ENCODE measurements around the gene GSTO1. TPM values are rescaled to one million over a fixed set of nuclear protein-coding genes. Genes with fewer than 3 reads are reported as not detected.

GSTO1 gene
- total RNA-seq, 1 donor from 2014 or later: 131 TPM

DNA sequence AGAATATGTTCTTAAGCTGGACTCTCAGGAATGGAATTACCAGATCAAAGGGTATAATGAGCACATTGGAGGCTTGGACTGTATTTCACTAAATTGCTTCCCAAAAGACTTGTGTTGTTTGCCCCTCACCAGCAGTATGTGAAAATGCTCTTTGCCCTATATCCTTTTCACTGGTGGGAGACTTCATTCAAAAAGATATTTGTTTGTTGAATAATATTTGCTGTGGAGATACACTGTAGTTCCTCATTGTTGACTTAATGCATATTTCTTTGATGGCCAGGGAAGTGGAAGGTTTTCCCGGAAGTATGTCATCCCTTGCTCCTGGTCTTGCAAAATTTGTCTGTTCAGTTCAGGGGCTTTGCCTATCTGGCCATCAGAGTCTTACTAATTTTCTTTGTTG, 33.7 kb downstream of the GSTO1 start:
- H3K27me3 Mint-ChIP-seq (ENCODE audit: low read depth, unreplicated experiment): no peaks in the 10 kb centered on the region
- H3K9ac ChIP-seq (ENCODE audit: low read length): no peak overlapping the region
- no peaks in the 10 kb centered on the region for H4K20me1 ChIP-seq (ENCODE audit: insufficient read depth, low read length)
- H3K9me3 ChIP-seq (ENCODE audit: insufficient read depth, low read depth, low read length): no peaks in the 10 kb centered on the region
- H3K4me1 Mint-ChIP-seq (ENCODE audit: low read depth, unreplicated experiment): peaks cover 4% of the 10 kb centered on the region
- no peaks in the 10 kb centered on the region for H3K36me3 Mint-ChIP-seq (ENCODE audit: low read depth, unreplicated experiment)
- H2AFZ ChIP-seq (ENCODE audit: low read depth, low read length): no peak overlapping the region
- FAIRE-seq: no peak
- H3K27ac Mint-ChIP-seq (ENCODE audit: unreplicated experiment): no peak overlapping the region
- no peaks in the 10 kb centered on the region for H3K27me3 ChIP-seq (ENCODE audit: insufficient read depth, low read length)
- TF ChIP-seq EZH2 (IDR thresholded peaks at IDR 0.05; ENCODE audit: insufficient read depth, low read length): no peak
- TF ChIP-seq, protein P1, sequence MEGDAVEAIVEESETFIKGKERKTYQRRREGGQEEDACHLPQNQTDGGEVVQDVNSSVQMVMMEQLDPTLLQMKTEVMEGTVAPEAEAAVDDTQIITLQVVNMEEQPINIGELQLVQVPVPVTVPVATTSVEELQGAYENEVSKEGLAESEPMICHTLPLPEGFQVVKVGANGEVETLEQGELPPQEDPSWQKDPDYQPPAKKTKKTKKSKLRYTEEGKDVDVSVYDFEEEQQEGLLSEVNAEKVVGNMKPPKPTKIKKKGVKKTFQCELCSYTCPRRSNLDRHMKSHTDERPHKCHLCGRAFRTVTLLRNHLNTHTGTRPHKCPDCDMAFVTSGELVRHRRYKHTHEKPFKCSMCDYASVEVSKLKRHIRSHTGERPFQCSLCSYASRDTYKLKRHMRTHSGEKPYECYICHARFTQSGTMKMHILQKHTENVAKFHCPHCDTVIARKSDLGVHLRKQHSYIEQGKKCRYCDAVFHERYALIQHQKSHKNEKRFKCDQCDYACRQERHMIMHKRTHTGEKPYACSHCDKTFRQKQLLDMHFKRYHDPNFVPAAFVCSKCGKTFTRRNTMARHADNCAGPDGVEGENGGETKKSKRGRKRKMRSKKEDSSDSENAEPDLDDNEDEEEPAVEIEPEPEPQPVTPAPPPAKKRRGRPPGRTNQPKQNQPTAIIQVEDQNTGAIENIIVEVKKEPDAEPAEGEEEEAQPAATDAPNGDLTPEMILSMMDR (IDR thresholded peaks at IDR 0.05; ENCODE audit: insufficient read depth, low read depth, low read length): no peak
- no peak overlapping the region for H3K27ac ChIP-seq (ENCODE audit: low read depth, low read length)
- no peaks in the 10 kb centered on the region for H3K9me3 Mint-ChIP-seq (ENCODE audit: unreplicated experiment)
- no peak overlapping the region for H3K4me3 ChIP-seq (ENCODE audit: insufficient read depth, low read depth, low read length)
- H3K79me2 ChIP-seq (ENCODE audit: insufficient read depth, low read length): no peaks in the 10 kb centered on the region
- DNase-seq (ENCODE audit: low read depth): no peak
- no peak overlapping the region for H3K4me2 ChIP-seq (ENCODE audit: low read length)
- H3K4me1 ChIP-seq (ENCODE audit: insufficient read depth, low read length): peaks cover 10% of the 10 kb centered on the region
- no peaks in the 10 kb centered on the region for H3K36me3 ChIP-seq (ENCODE audit: insufficient read depth, low read length)
- H3K4me3 Mint-ChIP-seq (ENCODE audit: unreplicated experiment): no peak overlapping the region

DNA sequence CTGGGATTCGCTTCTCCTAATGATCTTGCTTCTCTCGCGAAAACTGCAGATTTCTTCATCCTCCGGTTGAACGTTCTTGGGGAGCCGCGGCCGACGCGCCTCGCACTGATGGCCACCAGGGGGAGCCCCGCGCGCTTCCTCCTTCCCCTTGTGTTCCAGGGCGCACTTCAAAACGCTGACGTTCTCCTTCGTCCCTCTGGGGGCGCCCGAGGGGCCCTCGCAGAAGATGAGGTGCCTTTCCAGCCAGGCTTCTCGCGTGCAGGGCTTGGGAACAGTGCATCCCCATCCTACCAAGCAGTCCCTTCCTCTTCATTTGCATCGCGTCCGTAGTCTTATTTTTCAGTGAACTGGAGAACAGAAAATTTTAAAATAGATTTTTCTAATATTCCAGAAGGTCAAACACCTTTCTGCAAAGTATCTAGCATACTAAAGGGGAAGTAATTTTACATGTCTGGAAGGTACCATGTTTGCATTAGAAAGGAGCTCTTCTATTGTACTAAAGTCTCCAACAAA, 36.8 kb downstream of the GSTO1 start:
- Histone ChIP-seq H3K36me3 (ENCODE audit: insufficient read depth, low read length) (no peaks in the 10 kb centered on the region), H2AFZ (ENCODE audit: low read depth, low read length) (peak overlapping the region; percentile 77), H3K4me2 (ENCODE audit: low read length) (peak overlapping the region; percentile 50), H3K79me2 (ENCODE audit: insufficient read depth, low read length) (no peaks in the 10 kb centered on the region), H3K27me3 (ENCODE audit: insufficient read depth, low read length) (no peaks in the 10 kb centered on the region), H3K4me3 (ENCODE audit: insufficient read depth, low read depth, low read length) (no peak overlapping the region), H3K9ac (ENCODE audit: low read length) (peak overlapping the region; percentile 34), H3K9me3 (ENCODE audit: insufficient read depth, low read depth, low read length) (no peaks in the 10 kb centered on the region), H4K20me1 (ENCODE audit: insufficient read depth, low read length) (no peaks in the 10 kb centered on the region), H3K4me1 (ENCODE audit: insufficient read depth, low read length) (peaks cover 10% of the 10 kb centered on the region), H3K27ac (ENCODE audit: low read depth, low read length) (no peak overlapping the region)
- no peaks in the 10 kb centered on the region for H3K36me3 Mint-ChIP-seq (ENCODE audit: low read depth, unreplicated experiment)
- no peaks in the 10 kb centered on the region for H3K9me3 Mint-ChIP-seq (ENCODE audit: unreplicated experiment)
- DNase-seq (ENCODE audit: low read depth) (peak; percentile 57), FAIRE-seq (no peak)
- H3K27ac Mint-ChIP-seq (ENCODE audit: unreplicated experiment): no peak overlapping the region
- TF ChIP-seq, protein P1 (IDR thresholded peaks at IDR 0.05; ENCODE audit: insufficient read depth, low read depth, low read length): peak; percentile 99
- no peak for TF ChIP-seq EZH2 (IDR thresholded peaks at IDR 0.05; ENCODE audit: insufficient read depth, low read length)
- peaks cover 4% of the 10 kb centered on the region for H3K4me1 Mint-ChIP-seq (ENCODE audit: low read depth, unreplicated experiment)
- H3K27me3 Mint-ChIP-seq (ENCODE audit: low read depth, unreplicated experiment): no peaks in the 10 kb centered on the region
- H3K4me3 Mint-ChIP-seq (ENCODE audit: unreplicated experiment): no peak overlapping the region

DNA sequence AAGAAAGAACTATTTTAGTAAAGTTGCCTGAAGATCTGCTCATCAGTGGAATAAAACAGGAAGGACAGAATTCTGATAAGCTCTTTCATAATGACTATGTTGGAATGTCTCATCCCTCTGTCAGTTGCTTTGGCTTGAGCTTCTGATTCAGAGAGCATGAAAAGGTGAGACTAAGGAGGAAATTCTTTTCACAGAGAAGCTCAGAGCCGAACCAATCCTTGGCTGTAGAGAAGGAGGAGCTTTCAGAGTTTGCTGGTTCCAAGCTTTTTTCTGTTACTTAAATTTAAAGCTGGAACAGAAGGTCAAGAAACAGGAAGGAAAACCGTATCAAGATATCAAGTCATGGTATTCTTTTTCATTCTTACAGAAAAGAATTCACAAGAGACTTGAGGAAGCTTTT, 38.3 kb downstream of the GSTO1 start:
- no peaks in the 10 kb centered on the region for H3K9me3 ChIP-seq (ENCODE audit: insufficient read depth, low read depth, low read length)
- FAIRE-seq (peak; percentile 20), DNase-seq (ENCODE audit: low read depth) (peak; percentile 49)
- Mint-ChIP-seq H3K9me3 (ENCODE audit: unreplicated experiment) (no peaks in the 10 kb centered on the region), H3K4me3 (ENCODE audit: unreplicated experiment) (no peak overlapping the region), H3K4me1 (ENCODE audit: low read depth, unreplicated experiment) (peaks cover 7% of the 10 kb centered on the region), H3K27ac (ENCODE audit: unreplicated experiment) (no peak overlapping the region), H3K36me3 (ENCODE audit: low read depth, unreplicated experiment) (no peaks in the 10 kb centered on the region), H3K27me3 (ENCODE audit: low read depth, unreplicated experiment) (no peaks in the 10 kb centered on the region)
- H2AFZ ChIP-seq (ENCODE audit: low read depth, low read length): no peak overlapping the region
- peak overlapping the region; percentile 27 for H3K4me2 ChIP-seq (ENCODE audit: low read length)
- H3K79me2 ChIP-seq (ENCODE audit: insufficient read depth, low read length): no peaks in the 10 kb centered on the region
- no peaks in the 10 kb centered on the region for H4K20me1 ChIP-seq (ENCODE audit: insufficient read depth, low read length)
- no peaks in the 10 kb centered on the region for H3K36me3 ChIP-seq (ENCODE audit: insufficient read depth, low read length)
- H3K9ac ChIP-seq (ENCODE audit: low read length): peak overlapping the region; percentile 28
- H3K4me3 ChIP-seq (ENCODE audit: insufficient read depth, low read depth, low read length): no peak overlapping the region
- H3K27ac ChIP-seq (ENCODE audit: low read depth, low read length): no peak overlapping the region
- peaks cover 21% of the 10 kb centered on the region for H3K4me1 ChIP-seq (ENCODE audit: insufficient read depth, low read length)
- TF ChIP-seq EZH2 (IDR thresholded peaks at IDR 0.05; ENCODE audit: insufficient read depth, low read length): no peak
- TF ChIP-seq, protein P1 (IDR thresholded peaks at IDR 0.05; ENCODE audit: insufficient read depth, low read depth, low read length): no peak
- H3K27me3 ChIP-seq (ENCODE audit: insufficient read depth, low read length): no peaks in the 10 kb centered on the region

Data from astrocyte (in vitro differentiated cells and primary cell).